COR-L47 (cell line): ENCODE results near the gene RADIL.

ENCODE experiments used
- DNase-seq: peaks from one replicate; lab custom pipeline; 2025; lab: John Stamatoyannopoulos, UW

The RADIL gene

GRCh38 chr7:4831723-4832495, 51.6 kb downstream of the RADIL start:
- no peak for DNase-seq

- DNase-seq, result peak; percentile 49
These were observed 53.3 kb downstream of the RADIL start for GRCh38 chr7:4830176-4830575.

GRCh38 chr7:4828720-4829383, 54.7 kb downstream of the RADIL start:
- no peak for DNase-seq

- DNase-seq, result no peak
These were observed 58.4 kb downstream of the RADIL start for GRCh38 chr7:4825081-4825480.

GRCh38 chr7:4824120-4824775, 59.3 kb downstream of the RADIL start:
- no peak for DNase-seq

GRCh38 chr7:4823441-4824119, 59.9 kb downstream of the RADIL start:
- DNase-seq, result no peak

GRCh38 chr7:4822677-4823076, 60.8 kb downstream of the RADIL start:
- DNase-seq, result no peak

- DNase-seq, result no peak
These were observed 62.5 kb downstream of the RADIL start for GRCh38 chr7:4820967-4821471.

- DNase-seq, result no peak
These were observed 63.0 kb downstream of the RADIL start for GRCh38 chr7:4820405-4820966.

GRCh38 chr7:4819560-4820404, 63.7 kb downstream of the RADIL start:
- DNase-seq, result no peak

- no peak for DNase-seq
These were observed 65.3 kb downstream of the RADIL start for GRCh38 chr7:4818000-4818794.

- DNase-seq, result no peak
These were observed 66.2 kb downstream of the RADIL start for GRCh38 chr7:4817178-4817901.

GRCh38 chr7:4816419-4817080, 67.0 kb downstream of the RADIL start:
- DNase-seq, result no peak

GRCh38 chr7:4815609-4816418, 67.7 kb downstream of the RADIL start:
- no peak for DNase-seq

- DNase-seq, result no peak
These were observed 68.4 kb downstream of the RADIL start for GRCh38 chr7:4815121-4815520.

GRCh38 chr7:4814433-4814832, 69.1 kb downstream of the RADIL start:
- DNase-seq, result no peak

GRCh38 chr7:4809666-4810065, 73.8 kb downstream of the RADIL start:
- no peak for DNase-seq

- no peak for DNase-seq
These were observed 74.4 kb downstream of the RADIL start for GRCh38 chr7:4809091-4809591.
